NCI-H460 (cell line): ENCODE measurements around the gene TBC1D14. TPM values are rescaled to one million over a fixed set of nuclear protein-coding genes. Genes with fewer than 3 reads are reported as not detected.
"Not testable (repeated sequence)": the region's sequence is repeated elsewhere in the genome, so short reads cannot be mapped to it uniquely, and the experiment has no call there.

Source experiments
- DNase-seq: peaks from one replicate; pipeline ENCODE4 v3.0.0-alpha.2; 2016; ENCODE audit warnings: low read depth; ENCODE audit errors: extremely low read depth
- total RNA-seq: library from RNA; depleted of rRNA; stranded (reverse); fragments of >200 nt; shearing (Covaris generic); gene quantifications from 2 replicates; pipeline ENCODE4 v1.2.3, GENCODE V29; 2014

The TBC1D14 gene
- total RNA-seq, 1 experiment from 2014 or later, result 24.7 TPM

GRCh38 chr4:6908432-6909112 lies 1.1 kb upstream of the TBC1D14 start:
- DNase-seq, result no peak

DNA sequence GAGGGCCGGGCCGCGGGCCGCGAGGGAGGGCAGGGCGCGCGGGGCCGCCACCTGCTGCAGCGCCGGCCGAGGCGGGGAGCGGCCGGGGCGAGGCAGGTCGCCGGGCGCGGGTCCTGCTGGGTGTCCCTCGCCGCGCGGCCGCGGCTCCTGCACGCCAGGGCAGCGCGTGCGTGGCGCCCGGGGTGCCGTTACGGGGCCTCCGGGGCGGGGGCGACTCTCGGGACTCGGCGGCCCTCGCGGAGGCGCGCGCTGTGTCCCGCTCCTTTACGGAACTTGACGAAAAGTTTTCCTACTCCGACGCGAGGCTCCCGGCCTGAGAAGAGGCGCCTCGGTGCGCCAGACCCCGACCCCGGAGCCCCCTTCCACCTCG lies 329 bp downstream of the TBC1D14 start:
- no peak for DNase-seq

- DNase-seq, result no peak
These were observed 824 bp downstream of the TBC1D14 start for GRCh38 chr4:6910340-6910959.

DNA sequence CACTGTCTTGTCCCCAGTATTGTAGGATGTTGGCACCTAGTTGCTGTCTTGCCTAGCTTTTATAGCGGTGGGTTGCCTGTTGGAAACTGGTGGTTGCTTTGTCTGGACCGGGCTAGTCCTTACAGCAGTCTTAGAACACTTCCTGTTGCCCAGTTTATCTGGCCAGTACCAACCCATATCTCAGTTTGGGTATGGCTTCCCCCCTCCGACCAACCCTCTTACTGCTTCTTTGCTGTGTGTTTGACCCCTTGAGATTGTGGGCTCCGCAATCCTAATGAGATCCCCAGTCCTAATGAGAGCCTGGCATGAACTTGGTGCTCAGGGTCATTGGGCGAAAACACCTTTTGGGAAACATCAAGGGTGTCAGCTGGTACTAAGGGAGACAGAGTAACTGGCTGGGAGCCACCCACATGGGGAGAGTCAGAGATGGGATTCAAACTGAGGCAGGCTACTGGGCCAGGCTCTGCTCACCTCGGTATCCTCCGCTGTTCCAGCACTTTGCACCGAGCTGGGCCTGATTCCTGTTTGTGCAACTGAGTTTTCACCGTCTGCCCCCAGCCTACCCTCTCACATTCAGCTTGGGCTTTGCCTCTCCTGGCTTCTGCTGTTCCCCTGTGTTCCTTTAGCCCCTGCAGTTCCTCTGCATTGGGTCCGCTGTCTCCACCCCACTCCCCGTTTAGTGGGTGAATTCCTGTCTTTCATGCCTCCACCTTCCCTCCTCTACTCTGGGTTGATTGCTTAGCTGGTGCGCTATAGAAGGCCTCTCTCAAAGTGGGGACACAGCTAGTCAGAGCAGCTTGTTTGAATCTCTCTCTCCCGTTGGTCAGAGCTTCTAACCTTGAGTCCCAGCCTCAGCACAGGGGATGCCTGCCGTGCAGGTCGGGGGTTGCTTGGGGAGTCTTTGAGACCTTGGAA lies 1.6 kb downstream of the TBC1D14 start:
- no peak for DNase-seq

- DNase-seq, result not testable (repeated sequence)
These were observed 2.3 kb downstream of the TBC1D14 start for GRCh38 chr4:6911917-6912316.

- DNase-seq, result no peak
These were observed 2.8 kb downstream of the TBC1D14 start for GRCh38 chr4:6912441-6912840.

DNA sequence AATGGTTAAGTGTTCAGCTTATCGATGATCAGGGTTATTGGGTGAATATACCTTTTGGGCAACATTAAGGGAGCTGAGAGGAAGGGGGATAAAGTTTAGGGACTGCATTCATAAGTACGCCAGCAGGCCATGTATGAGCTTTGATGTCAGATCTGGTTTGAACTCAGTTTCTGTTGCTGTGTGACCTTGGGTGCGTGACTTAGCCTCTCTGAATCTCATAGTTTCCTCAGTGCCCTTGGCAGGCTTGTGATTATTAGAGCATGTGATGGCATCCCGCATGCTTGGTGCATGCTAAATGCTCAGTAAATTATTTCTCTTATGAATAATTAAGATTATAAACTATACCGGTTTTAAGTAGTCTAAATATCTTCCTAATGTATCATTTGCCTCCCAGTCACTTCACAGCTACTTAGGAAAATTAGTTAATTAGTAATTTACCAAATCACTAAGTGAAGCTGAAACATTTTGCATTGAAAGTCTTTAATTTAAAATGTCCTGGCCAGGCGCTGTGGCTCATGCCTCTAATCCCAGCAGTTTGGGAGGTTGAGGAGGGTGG lies 3.8 kb downstream of the TBC1D14 start:
- no peak for DNase-seq

- no peak for DNase-seq
These were observed 4.8 kb downstream of the TBC1D14 start for GRCh38 chr4:6914448-6914847.

GRCh38 chr4:6915041-6916005 lies 5.7 kb downstream of the TBC1D14 start:
- no peak for DNase-seq

- DNase-seq, result no peak
These were observed 6.5 kb downstream of the TBC1D14 start for GRCh38 chr4:6916069-6916586.

DNA sequence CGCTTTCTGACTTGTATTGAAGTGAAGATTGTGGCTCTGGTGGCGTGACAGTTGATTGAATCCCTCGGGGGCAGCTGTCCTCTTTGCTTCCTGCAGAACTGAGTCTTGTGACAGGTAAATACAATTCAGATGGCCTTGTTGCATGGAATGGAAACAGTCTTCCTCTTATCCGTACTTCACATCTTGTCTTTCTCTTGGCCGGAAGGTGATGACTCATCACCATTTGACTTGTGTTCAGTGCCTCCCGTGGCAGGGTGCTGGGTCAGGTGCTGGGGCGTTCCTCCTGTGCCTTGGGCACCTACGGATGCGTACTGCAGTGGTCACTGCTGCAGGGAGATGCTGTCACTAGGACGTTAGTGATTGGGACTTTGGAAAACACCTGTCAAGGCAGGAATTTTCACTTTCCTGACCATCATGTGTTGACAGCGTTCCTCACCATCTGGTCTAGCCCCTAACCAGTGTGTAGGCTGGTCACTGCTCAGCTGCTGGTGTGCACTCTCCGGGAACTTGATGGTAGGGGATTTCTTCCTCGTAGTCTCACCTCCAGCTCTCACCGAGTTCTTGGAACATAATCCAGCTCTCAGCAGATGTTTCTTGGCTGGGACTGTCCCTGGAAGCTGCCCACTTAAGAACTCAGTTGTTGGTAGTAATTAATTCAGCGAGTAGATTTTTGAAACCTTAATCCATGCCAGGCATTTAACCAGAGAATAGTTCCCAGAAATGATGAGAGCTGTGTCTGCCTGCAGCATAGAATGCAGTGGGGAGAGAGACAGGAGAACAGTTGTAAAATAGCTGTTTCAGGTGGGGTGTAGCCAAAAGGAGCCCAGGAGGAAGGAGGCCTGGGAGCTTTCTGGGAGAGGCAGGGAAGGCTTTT lies 7.2 kb downstream of the TBC1D14 start:
- DNase-seq, result no peak

DNA sequence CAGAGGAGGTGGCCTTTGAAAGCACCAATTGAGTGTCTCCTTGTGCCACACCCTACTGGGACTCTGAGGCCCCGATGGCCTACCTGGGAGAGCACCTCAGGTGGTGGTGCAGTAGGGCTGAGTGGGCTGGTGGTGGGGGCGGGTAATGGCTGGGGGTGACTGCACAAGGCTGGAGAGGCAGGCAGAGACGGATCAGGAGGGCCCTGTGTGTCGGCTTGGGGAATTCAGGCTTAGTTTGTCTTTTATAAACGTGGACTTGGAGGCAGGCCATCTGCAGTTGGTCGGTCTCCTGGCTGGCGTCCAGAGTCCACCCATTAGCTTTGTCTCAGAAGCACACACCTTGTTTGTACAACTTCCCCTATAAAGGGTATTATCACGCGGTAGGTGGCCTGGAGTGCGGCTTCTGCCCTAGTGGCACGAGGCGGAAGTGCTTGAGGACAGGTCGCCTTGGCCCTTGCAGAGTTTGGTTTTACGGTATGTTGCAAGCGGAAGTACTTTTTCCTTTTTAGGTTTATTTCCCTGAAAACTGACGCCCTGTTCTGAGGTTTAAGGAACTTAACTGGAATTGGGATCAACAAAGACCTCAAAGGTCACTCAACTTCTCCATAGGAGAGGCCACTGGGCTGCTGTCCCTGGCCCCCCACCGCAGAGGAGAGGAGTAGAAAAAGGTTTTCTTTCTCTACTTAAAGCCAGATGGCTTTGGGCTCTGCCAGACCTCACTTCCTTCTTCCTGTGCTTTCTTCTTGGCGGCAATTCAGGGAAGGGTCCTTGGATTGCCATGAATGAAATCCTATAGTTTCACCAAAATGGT lies 8.0 kb downstream of the TBC1D14 start:
- DNase-seq, result no peak

GRCh38 chr4:6918338-6918737 lies 8.7 kb downstream of the TBC1D14 start:
- DNase-seq, result no peak

GRCh38 chr4:6920171-6920570 lies 10.5 kb downstream of the TBC1D14 start:
- no peak for DNase-seq

DNA sequence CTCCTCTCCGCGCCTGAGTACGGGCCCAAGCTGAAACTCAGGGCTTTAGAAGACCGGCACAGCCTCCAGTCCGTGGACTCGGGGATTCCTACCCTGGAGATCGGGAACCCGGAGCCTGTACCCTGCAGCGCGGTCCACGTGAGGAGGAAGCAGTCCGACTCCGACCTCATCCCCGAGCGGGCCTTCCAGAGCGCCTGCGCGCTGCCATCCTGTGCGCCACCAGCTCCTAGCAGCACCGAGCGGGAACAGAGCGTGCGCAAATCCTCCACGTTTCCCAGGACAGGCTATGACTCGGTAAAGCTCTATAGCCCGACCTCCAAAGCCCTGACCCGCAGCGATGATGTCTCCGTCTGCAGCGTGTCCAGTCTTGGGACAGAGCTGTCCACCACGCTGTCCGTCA lies 13.9 kb downstream of the TBC1D14 start:
- no peak for DNase-seq

GRCh38 chr4:6924361-6924779 lies 14.7 kb downstream of the TBC1D14 start:
- DNase-seq, result no peak

- DNase-seq, result no peak
These were observed 15.8 kb downstream of the TBC1D14 start for GRCh38 chr4:6925357-6925836.

DNA sequence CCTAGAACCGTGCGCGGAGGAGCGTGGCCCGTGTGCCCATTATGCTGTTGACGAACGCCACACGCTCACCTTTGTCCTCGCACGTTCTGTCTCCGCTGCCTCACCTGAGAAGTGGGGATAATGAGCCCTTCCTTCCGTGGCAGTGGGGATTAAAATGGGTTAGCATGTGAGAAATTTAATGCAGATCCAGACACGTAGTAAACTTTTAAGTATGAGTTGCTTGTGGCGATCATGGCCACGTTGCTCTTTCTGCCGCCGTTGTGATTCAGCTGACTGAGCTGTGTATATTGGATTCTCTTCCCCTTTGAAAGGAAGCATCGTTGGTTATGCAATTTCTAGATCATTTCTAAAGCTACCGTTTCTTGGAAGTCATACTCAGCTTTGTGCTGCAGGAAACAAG lies 16.5 kb downstream of the TBC1D14 start:
- DNase-seq, result no peak
